NOMO-1 treated with dmso at 0.1 percent for 144 hours (cell line): ENCODE measurements around the gene MBD3L3.
"Not testable (repeated sequence)": the region's sequence is repeated elsewhere in the genome, so short reads cannot be mapped to it uniquely, and the experiment has no call there.

Source experiments
- DNase-seq: peaks from one replicate; lab custom pipeline; 2025; ENCODE audit not compliant: unreplicated experiment; lab: John Stamatoyannopoulos, UW

Gene MBD3L3

GRCh38 chr19:7063764-7064418, 5.4 kb upstream of the MBD3L3 start:
- no peak for DNase-seq

GRCh38 chr19:7063339-7063738, 4.9 kb upstream of the MBD3L3 start:
- no peak for DNase-seq

- DNase-seq, result not testable (repeated sequence)
Observed at GRCh38 chr19:7059977-7060376, 1.5 kb upstream of the MBD3L3 start.

GRCh38 chr19:7056371-7056770, 2.1 kb downstream of the MBD3L3 start:
- not testable (repeated sequence) for DNase-seq

- DNase-seq, result not testable (repeated sequence)
Observed at GRCh38 chr19:7055679-7056078, 2.8 kb downstream of the MBD3L3 start.

GRCh38 chr19:7054635-7055368, 3.7 kb downstream of the MBD3L3 start:
- DNase-seq, result not testable (repeated sequence)

GRCh38 chr19:7052896-7053295, 5.6 kb downstream of the MBD3L3 start:
- not testable (repeated sequence) for DNase-seq

GRCh38 chr19:7051421-7051820, 7.1 kb downstream of the MBD3L3 start:
- not testable (repeated sequence) for DNase-seq

- DNase-seq, result not testable (repeated sequence)
Observed at GRCh38 chr19:7049021-7049420, 9.5 kb downstream of the MBD3L3 start, which contains the start of gene MBD3L2. MBD3L2 (plus strand) TSS chr19:7049321; CDS start chr19:7049374, 53 bp downstream.

- DNase-seq, result not testable (repeated sequence)
Observed at GRCh38 chr19:7041563-7041962, 16.9 kb downstream of the MBD3L3 start.

- DNase-seq, result not testable (repeated sequence)
Observed at GRCh38 chr19:7040079-7040478, 18.4 kb downstream of the MBD3L3 start, which contains the start of gene MBD3L4. MBD3L4 (minus strand) TSS chr19:7040179; CDS start chr19:7040144, 35 bp downstream.

GRCh38 chr19:7030278-7030677, 28.2 kb downstream of the MBD3L3 start, which contains the start of gene MBD3L5:
MBD3L5 (plus strand) TSS chr19:7030578; CDS start chr19:7030612, 34 bp downstream.
- DNase-seq, result not testable (repeated sequence)

- not testable (repeated sequence) for DNase-seq
Observed at GRCh38 chr19:7028790-7029189, 29.7 kb downstream of the MBD3L3 start.

- not testable (repeated sequence) for DNase-seq
Observed at GRCh38 chr19:7021331-7021730, 37.1 kb downstream of the MBD3L3 start, which contains the start of gene MBD3L2B. MBD3L2B (minus strand) TSS chr19:7021431; CDS start chr19:7021397, 34 bp downstream.

- no peak for DNase-seq
Observed at GRCh38 chr19:7018828-7019227, 39.6 kb downstream of the MBD3L3 start.

- DNase-seq, result peak; percentile 48
Observed at GRCh38 chr19:7013678-7014077, 44.8 kb downstream of the MBD3L3 start.

- DNase-seq, result no peak
Observed at GRCh38 chr19:7010722-7011593, 47.5 kb downstream of the MBD3L3 start.

GRCh38 chr19:7007859-7008258, 50.6 kb downstream of the MBD3L3 start:
- DNase-seq, result no peak
